OCI-LY1 (cell line): ENCODE results near the gene ALCAM.

Source experiments
- H2AFZ ChIP-seq: fragments of 200-600 bp; sonication (generic), shearing (Covaris generic); 2 replicates; pipeline ENCODE4 v1.6.0; 2014; ENCODE audit warnings: antibody characterized with exemption, mild to moderate bottlenecking, low read length
- H3F3A ChIP-seq: fragments of 200-600 bp; sonication (generic), shearing (Covaris generic); 2 replicates; pipeline ENCODE4 v1.6.0; 2014; ENCODE audit warnings: mild to moderate bottlenecking, antibody characterized with exemption, low read length, moderate library complexity; ENCODE audit not compliant: insufficient read depth
- H3K27ac ChIP-seq: fragments of 200-600 bp; sonication (generic); 2 replicates; pipeline ENCODE4 v1.5.1; 2014; ENCODE audit warnings: low read length, mixed run types, mild to moderate bottlenecking, low read depth; ENCODE audit not compliant: poor library complexity, severe bottlenecking
- H3K27me3 ChIP-seq: fragments of 200-600 bp; sonication (generic); 2 replicates; pipeline ENCODE4 v1.6.0; 2014; ENCODE audit warnings: antibody characterized with exemption, mild to moderate bottlenecking, low read length, moderate library complexity; ENCODE audit not compliant: insufficient read depth
- H3K36me3 ChIP-seq: fragments of 200-600 bp; sonication (generic); 2 replicates; pipeline ENCODE4 v1.6.1; 2014; ENCODE audit warnings: mild to moderate bottlenecking, antibody characterized with exemption, low read length, moderate library complexity, mixed read lengths; ENCODE audit not compliant: insufficient read depth
- H3K4me1 ChIP-seq: fragments of 200-600 bp; sonication (generic); 2 replicates; pipeline ENCODE4 v1.5.1; 2014; ENCODE audit warnings: mild to moderate bottlenecking, low read length, moderate library complexity; ENCODE audit not compliant: insufficient read depth, severe bottlenecking
- H3K4me2 ChIP-seq: fragments of 200-600 bp; sonication (generic), shearing (Covaris generic); 2 replicates; pipeline ENCODE4 v1.6.1; 2014; ENCODE audit warnings: low read length
- H3K4me3 ChIP-seq: fragments of 200-600 bp; sonication (generic); 2 replicates; pipeline ENCODE4 v1.5.1; 2014; ENCODE audit warnings: low read length, low read depth, mild to moderate bottlenecking, mixed read lengths; ENCODE audit not compliant: poor library complexity, severe bottlenecking
- H3K79me2 ChIP-seq: fragments of 200-600 bp; shearing (Covaris generic); 2 replicates; pipeline ENCODE4 v1.6.1; 2016; ENCODE audit warnings: mixed run types, low read length, mixed read lengths; ENCODE audit not compliant: insufficient read depth
- H3K9ac ChIP-seq: fragments of 200-600 bp; sonication (generic), shearing (Covaris generic); 2 replicates; pipeline ENCODE4 v1.6.1; 2014; ENCODE audit warnings: mild to moderate bottlenecking, low read length, mixed read lengths
- H3K9me2 ChIP-seq: fragments of 200-600 bp; sonication (generic), shearing (Covaris generic); 2 replicates; pipeline ENCODE4 v1.6.1; 2014; ENCODE audit warnings: low read depth, mild to moderate bottlenecking, low read length, mixed read lengths
- H3K9me3 ChIP-seq: fragments of 200-600 bp; shearing (Covaris generic); 2 replicates; pipeline ENCODE4 v1.6.1; 2014; ENCODE audit warnings: low read length, mixed read lengths
- H4K20me1 ChIP-seq: fragments of 200-600 bp; sonication (generic), shearing (Covaris generic); 2 replicates; pipeline ENCODE4 v1.6.0; 2016; ENCODE audit warnings: mild to moderate bottlenecking, low read length; ENCODE audit not compliant: insufficient read depth
- CTCF ChIP-seq: fragments of 200-600 bp; sonication (generic), shearing (Covaris generic); IDR thresholded peaks from 2 replicates; pipeline ENCODE4 v1.5.1; 2017; ENCODE audit warnings: mild to moderate bottlenecking, antibody characterized with exemption, low read length, moderate library complexity, mixed read lengths
- EZH2 ChIP-seq: fragments of 200-600 bp; sonication (generic), shearing (Covaris generic); IDR thresholded peaks from 2 replicates; pipeline ENCODE4 v1.8.0; 2017; ENCODE audit warnings: borderline replicate concordance, mixed run types, mild to moderate bottlenecking, antibody characterized with exemption, low read length, moderate library complexity, mixed read lengths

The ALCAM gene

DNA sequence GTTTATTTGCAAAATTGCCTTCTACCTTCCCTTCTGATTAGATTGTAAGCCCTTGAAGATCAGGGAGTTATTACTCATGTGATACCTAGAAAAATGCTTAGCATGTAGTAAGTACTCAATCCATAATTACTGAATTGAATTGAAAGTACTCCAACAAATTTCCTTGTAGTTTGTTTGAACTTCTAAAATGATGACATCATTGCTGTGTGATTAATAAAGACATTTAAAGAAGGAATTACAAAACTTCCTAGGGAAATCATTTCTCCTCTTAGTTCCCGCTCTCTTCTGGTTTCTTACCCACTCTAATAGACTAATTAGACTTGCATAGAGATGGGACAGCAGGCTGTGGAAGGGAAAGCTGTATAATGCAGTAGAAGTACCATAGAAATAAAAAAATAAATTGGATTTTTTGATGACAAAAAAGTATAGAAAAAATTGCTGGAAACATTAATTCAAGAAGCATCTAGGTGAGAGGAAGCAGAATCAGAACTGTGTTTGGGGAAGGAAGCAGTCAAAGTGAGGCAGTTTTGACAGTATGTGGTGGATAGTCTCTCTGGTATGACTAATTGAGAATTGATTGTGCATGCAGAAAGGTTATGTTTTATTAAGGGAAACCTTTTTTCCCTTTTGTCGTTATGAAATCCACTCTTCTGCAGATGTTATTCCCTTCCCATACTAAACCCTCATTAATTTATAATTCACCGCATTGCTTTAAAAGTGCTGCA lies 93.0 kb downstream of the ALCAM start:
- no peaks in the 10 kb centered on the region for H4K20me1 ChIP-seq
- no peaks in the 10 kb centered on the region for H3K9me2 ChIP-seq
- no peaks in the 10 kb centered on the region for H3K27me3 ChIP-seq
- no peaks in the 10 kb centered on the region for H3K36me3 ChIP-seq
- no peak overlapping the region for H3K4me2 ChIP-seq
- no peak overlapping the region for H3K9ac ChIP-seq
- no peak overlapping the region for H3K4me3 ChIP-seq
- no peaks in the 10 kb centered on the region for H3K4me1 ChIP-seq
- no peak for TF ChIP-seq CTCF
- no peak for TF ChIP-seq EZH2
- no peaks in the 10 kb centered on the region for H3K9me3 ChIP-seq
- H3K27ac ChIP-seq, result no peak overlapping the region
- H2AFZ ChIP-seq, result no peak overlapping the region
- no peaks in the 10 kb centered on the region for H3F3A ChIP-seq
- H3K79me2 ChIP-seq, result 0 out of 2 replicates have a peak, but pooled peaks cover 3% of the 10 kb centered on the region

DNA sequence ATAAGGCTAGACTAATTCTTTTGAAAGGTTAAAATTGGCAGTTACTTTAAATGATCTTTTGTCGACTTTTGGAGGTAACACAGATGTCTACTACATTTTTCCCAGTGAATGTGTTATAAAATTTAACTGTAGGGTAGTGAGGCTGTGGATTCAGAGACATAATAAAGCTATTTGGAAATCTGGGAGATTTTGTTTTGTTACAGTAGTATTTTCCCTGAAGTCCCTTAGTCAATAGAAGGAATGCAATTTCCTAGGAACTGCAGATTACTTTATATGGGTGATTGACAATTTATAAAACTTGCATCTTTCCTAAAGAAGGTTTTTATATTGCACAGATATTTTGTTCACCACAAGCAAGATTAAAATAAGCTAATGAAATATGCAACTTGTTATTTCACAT lies 96.9 kb downstream of the ALCAM start:
- Histone ChIP-seq H3K79me2 (peaks cover 24% of the 10 kb centered on the region; the same call in 1 of the 2 replicates), H3K27me3 (no peaks in the 10 kb centered on the region), H3K9ac (no peak overlapping the region), H3K27ac (no peak overlapping the region), H4K20me1 (no peaks in the 10 kb centered on the region), H3K4me3 (no peak overlapping the region), H3K4me1 (no peaks in the 10 kb centered on the region), H2AFZ (no peak overlapping the region), H3K9me3 (no peaks in the 10 kb centered on the region), H3K4me2 (no peak overlapping the region), H3F3A (no peaks in the 10 kb centered on the region), H3K9me2 (no peaks in the 10 kb centered on the region), H3K36me3 (no peaks in the 10 kb centered on the region)
- TF ChIP-seq CTCF, result no peak
- no peak for TF ChIP-seq EZH2

- H4K20me1 ChIP-seq, result no peaks in the 10 kb centered on the region
- no peaks in the 10 kb centered on the region for H3F3A ChIP-seq
- H3K27me3 ChIP-seq, result no peaks in the 10 kb centered on the region
- H3K27ac ChIP-seq, result no peak overlapping the region
- no peaks in the 10 kb centered on the region for H3K4me1 ChIP-seq
- H3K9me2 ChIP-seq, result no peaks in the 10 kb centered on the region
- TF ChIP-seq EZH2 (no peak), CTCF (no peak)
- H3K4me3 ChIP-seq, result no peak overlapping the region
- no peak overlapping the region for H3K4me2 ChIP-seq
- no peak overlapping the region for H2AFZ ChIP-seq
- no peaks in the 10 kb centered on the region for H3K9me3 ChIP-seq
- H3K36me3 ChIP-seq, result no peaks in the 10 kb centered on the region
- H3K9ac ChIP-seq, result no peak overlapping the region
- H3K79me2 ChIP-seq, result peaks cover 26% of the 10 kb centered on the region; the same call in 1 of the 2 replicates
Measured at GRCh38 chr3:105465251-105465853, 98.6 kb downstream of the ALCAM start.
